Measurements from ENCODE around the gene ERV3-1. TPM values are rescaled to one million over a fixed set of nuclear protein-coding genes. Genes with fewer than 3 reads are reported as not detected.
"Not testable (repeated sequence)": the region's sequence is repeated elsewhere in the genome, so short reads cannot be mapped to it uniquely, and the experiment has no call there.

ERV3-1 gene
- total and polyA plus RNA-seq, 2 donors = 6.2 to 33.2 TPM

- WGBS = 82% methylated on average over 5 of the region's 5 CpGs
- H3K4me3 ChIP-seq (ENCODE audit: low read depth, low read length); H3K36me3 ChIP-seq (ENCODE audit: insufficient read depth); H3K4me1 ChIP-seq (ENCODE audit: insufficient read depth); DNase-seq (ENCODE audit: extremely low spot score); H3K27ac ChIP-seq (ENCODE audit: low read depth): not testable (repeated sequence)
Measured at GRCh38 chr7:64944667-64945502, 61.6 kb downstream of the ERV3-1 start.

Small RNA genes within 50 kb of the gene (small RNA-seq; reads per million reads assigned to genes)
- not detected for gene RNU6-1229P

Other genes starting within 250 kb of the ERV3-1 start
- gene ZNF138, start 212.3 kb downstream of the ERV3-1 start, total RNA-seq = 38.1 TPM
- gene ZNF138, start 212.3 kb downstream of the ERV3-1 start, polyA plus RNA-seq = 3.2 TPM
- 22.5 TPM for gene ZNF273, start 103.4 kb downstream of the ERV3-1 start, total RNA-seq
- gene ZNF273, start 103.4 kb downstream of the ERV3-1 start, polyA plus RNA-seq = 4.6 TPM
- 52.5 TPM for gene ZNF117, start 15.7 kb downstream of the ERV3-1 start, total RNA-seq
- 3.1 TPM for gene ZNF117, start 15.7 kb downstream of the ERV3-1 start, polyA plus RNA-seq

Data from urinary bladder (tissue), 4 donors.